Measurements from ENCODE around the gene SNRNP35.

DNA sequence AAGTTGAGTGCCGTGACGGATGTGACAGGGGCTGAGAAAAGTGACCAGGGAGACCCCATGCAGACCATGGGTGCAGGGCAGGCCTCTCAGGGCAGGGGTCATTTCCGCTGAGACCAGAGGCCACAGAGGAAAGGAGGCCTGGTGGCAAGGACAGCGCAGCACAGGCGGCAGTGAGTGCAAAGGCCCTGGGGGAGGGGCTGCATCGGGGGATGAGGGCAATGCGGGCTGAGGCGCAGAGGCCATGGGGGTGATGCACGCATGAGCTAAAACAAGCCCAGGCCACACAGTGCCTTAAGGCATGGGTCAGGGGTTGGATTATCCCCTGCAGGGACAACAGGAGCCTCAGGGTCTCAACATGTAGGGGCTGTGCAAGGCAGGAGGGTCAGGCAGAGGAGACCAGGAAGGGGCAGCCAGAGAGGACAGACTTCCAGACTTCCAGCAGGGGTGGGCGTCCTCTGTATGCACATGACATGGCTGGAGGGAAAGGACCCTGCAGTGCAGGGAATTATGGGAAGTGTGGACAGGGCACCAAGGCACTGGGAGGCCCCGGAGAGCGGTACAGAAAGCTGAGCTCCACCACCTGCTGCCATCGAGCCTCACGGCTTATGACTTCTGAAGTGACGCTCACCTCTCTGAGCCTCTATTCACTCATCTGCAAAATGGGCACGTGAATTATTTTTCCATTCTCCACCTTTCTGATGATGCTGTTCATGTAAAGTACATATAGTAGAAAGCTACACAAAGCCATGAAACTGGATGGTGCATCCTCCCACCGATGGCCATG lies 48.3 kb downstream of the SNRNP35 start:
- TF ChIP-seq, protein P1, sequence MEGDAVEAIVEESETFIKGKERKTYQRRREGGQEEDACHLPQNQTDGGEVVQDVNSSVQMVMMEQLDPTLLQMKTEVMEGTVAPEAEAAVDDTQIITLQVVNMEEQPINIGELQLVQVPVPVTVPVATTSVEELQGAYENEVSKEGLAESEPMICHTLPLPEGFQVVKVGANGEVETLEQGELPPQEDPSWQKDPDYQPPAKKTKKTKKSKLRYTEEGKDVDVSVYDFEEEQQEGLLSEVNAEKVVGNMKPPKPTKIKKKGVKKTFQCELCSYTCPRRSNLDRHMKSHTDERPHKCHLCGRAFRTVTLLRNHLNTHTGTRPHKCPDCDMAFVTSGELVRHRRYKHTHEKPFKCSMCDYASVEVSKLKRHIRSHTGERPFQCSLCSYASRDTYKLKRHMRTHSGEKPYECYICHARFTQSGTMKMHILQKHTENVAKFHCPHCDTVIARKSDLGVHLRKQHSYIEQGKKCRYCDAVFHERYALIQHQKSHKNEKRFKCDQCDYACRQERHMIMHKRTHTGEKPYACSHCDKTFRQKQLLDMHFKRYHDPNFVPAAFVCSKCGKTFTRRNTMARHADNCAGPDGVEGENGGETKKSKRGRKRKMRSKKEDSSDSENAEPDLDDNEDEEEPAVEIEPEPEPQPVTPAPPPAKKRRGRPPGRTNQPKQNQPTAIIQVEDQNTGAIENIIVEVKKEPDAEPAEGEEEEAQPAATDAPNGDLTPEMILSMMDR (IDR thresholded peaks at IDR 0.05 in 8 of 11, conservative IDR thresholded peaks at IDR 0.05 in 3 of 11), result no peak
- TF ChIP-seq POLR2A (IDR thresholded peaks at IDR 0.05) (no peak), POLR2AphosphoS5 (IDR thresholded peaks at IDR 0.05) (no peak)

Measured in spleen (tissue), 7 donors.